HG03159 (cell line): ENCODE data around the gene NACAD.
"Not testable (repeated sequence)": the region's sequence is repeated elsewhere in the genome, so short reads cannot be mapped to it uniquely, and the experiment has no call there.

Experiments used
- ATAC-seq: cut with Tn5 transposase; IDR thresholded peaks from one replicate; pipeline ENCODE4 v1.9.1; 2021; ENCODE audit warnings: mild to moderate bottlenecking, moderate library complexity; ENCODE audit not compliant: unreplicated experiment

Gene NACAD

DNA sequence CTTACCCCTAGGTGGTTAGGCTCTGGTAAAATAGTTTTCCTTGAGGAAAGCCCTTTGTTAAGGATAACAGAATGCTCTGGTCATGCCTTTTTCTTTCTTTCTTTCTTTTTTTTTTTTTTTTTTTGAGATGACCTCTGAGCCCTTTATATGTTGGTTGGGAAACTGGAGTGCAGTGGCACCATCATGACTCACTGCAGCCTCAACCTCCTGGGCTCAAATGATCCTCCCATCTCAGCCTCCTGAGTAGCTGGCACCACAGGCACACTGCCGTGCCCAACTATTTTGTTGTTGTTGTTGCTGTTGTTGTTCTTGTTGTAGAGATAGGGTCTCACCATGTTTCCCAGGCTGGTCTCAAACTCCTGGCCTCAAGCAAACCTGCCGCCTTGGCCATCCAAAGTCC is 27.4 kb downstream of the NACAD start:
- ATAC-seq, result no peak

- no peak for ATAC-seq
Observed at GRCh38 chr7:45060295-45060694, 28.5 kb downstream of the NACAD start.

GRCh38 chr7:45057878-45058277 is 30.9 kb downstream of the NACAD start:
- ATAC-seq, result no peak

DNA sequence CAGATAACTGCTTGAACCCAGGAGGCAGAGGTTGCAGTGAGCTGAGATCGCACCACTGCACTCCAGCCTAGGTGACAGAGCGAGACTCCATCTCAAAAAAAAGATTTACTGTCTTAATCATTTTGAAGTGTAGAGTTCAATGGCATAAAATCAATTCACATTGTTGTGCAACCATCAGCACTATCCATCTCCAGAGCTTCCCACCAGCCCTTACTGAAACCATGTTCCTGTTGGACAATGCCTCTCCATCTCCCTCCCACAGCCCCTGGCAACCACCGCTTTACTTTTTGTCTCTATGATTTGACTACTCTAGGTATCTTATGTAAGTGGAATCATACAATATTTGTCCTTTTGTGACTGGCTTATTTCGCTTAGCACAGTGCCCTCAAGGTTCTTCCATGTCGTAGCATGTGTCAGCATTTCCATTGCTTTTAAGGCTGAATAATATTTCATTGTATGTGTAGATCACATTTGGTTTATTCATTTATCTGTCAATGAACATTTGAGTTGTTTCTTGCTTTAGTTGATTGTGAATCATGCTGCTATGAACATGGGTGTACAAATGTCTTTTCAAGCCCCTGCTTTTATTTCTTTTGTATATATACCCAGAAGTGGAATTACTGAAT is 33.1 kb downstream of the NACAD start:
- ATAC-seq, result no peak

GRCh38 chr7:45055016-45055415 is 33.8 kb downstream of the NACAD start:
- ATAC-seq, result no peak

GRCh38 chr7:45054442-45054841 is 34.3 kb downstream of the NACAD start:
- ATAC-seq, result no peak

DNA sequence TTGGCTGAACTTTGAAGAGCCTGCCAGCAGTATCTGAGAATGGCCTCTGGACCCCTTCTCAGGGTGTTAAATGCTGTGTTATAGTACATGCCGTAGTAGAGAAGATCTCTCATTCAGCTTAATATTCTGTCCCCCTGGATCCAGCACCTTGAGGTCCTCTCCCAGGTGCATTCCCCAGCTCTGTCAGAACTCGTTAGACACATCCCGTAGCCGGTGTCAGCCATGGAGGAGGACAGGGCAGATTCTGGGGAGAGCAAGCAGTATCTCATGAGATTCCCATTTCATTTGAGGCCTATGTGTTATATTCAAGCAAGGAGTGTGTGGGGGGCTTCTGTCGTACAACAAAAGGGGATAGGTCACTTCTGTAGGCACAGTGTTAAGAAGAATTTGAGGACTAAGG is 34.8 kb downstream of the NACAD start:
- no peak for ATAC-seq

DNA sequence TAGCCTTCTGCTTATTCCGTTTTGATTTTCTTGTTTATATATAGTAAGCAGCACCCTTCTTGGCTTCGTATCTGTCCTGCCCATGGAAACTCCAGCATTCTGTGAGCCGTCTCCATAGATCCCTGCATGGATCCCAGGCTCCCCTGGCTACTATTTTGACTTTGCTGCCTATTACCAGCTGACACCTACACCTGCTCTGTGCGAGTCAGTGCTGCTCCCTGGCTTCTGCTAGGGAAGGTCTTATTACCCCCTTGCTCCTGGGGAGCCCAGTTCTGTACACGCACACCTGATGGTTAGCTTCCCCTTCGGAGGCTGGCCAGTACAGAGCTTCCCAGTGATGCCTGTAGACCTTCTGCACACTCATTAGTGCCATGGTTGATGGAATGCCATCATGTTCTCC is 35.4 kb downstream of the NACAD start:
- no peak for ATAC-seq

GRCh38 chr7:45052011-45052410 is 36.8 kb downstream of the NACAD start:
- no peak for ATAC-seq

DNA sequence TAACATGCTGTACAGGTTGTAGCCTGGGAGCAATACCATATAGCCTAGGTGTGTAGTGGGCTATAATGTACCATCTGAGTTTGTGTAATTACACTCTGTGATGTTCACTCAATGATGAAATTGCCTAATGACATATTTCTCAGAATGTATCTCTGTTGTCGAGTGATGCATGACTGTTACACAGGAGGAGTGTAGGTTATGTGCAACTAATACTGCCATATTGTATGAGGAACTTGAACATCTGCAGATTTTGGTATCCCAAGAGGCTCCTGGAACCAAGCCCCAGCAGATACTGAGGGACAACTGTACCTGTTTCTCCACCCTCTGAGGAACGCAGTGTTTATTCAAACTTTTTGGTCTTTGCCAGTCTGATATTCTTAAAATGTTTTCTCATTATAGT is 38.6 kb downstream of the NACAD start:
- no peak for ATAC-seq

DNA sequence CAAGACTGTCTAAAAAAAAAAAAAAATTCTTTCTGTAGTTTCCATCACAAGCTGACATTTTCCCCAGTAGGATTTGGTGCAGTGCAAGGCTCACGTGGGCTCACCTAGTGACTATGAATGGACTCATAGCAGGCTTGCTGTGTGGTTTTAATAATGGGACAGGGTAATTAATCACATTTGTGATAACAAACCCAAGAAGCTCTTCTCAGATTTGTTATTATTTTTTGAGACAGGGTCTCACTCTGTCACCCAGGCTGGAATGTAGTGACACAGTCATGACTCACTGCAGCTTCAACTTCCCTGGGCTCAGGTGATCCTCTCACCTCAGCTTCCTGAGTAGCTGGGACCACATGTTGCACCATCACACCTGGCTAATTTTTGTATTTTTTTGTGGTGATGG is 40.0 kb downstream of the NACAD start:
- no peak for ATAC-seq

DNA sequence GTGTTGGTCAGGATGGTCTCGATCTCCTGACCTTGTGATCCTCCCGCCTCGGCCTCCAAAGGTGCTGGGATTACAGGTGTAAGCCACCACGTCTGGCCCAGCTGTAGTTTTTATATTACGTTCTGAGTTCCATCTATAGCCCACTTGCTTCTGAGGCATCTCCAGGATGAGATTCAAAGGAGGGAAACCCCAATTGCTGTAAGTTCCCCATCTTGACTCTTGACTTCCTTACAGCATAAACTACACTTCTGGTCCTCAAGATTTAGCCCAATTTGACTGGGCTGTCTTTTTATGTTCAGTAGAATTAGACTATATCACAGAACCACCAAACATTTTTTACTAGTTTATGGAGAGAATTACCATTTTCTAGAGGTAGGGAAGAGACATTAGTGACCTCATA is 44.4 kb downstream of the NACAD start:
- no peak for ATAC-seq

- ATAC-seq, result no peak
Observed at GRCh38 chr7:45039106-45039505, 49.7 kb downstream of the NACAD start.

DNA sequence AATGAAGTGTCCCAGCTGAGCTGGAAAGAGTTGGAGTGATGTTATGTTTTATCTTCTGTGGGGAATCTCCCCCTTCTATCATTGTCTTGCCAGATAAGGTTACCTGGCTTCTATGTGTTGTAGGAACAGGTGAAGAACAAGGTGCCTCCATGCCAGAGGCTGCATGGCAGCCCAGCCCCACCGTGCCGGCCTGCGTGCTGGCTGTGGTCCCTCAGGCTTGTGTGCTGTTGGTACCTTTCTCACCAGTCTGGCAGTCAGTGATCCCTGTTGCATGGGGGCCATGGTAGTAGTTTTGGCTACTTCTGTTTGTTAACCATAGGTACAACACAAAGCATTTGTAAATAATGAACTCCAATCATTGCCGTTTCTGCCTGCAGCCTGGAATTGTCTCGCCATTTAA is 50.9 kb downstream of the NACAD start:
- no peak for ATAC-seq

DNA sequence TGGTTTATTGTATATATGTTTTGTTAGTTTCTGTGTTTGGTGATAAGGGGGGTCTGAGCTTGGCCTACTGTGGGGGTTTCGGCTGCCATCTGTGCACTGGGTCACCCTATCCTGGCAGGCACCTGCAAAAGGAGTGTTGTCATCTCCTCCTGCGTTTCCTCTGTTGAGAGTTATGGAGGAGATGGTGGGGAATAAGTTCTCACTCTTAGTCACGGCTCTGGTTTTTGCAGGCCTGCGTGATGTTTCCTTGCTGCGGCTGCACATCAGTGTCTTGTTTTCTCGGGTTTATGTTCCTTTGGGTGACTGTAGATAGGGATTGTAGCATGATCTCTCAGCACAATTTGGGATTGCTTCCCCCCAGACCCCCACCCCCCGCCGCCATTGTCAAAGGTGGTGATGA is 52.0 kb downstream of the NACAD start:
- ATAC-seq, result no peak

DNA sequence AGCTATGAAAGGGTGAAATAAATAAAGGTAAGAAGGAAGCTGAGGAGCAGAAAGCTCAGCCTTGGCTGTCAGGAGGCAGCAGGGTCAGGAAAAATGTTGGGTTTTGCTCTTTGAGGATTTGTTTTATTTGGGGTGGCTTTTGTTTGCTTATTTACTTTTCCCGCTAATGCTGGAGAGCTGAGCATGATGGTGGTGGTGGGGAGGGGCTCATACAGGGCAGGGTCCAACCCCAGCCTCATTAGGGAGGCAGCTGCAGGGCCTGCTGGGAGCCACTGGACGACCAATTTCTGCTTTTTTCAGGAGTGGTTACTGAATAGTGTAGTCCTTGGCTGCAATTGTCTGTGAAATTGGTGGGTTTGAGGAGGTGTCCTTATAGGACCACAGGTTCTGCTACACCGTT is 52.5 kb downstream of the NACAD start:
- ATAC-seq, result no peak

DNA sequence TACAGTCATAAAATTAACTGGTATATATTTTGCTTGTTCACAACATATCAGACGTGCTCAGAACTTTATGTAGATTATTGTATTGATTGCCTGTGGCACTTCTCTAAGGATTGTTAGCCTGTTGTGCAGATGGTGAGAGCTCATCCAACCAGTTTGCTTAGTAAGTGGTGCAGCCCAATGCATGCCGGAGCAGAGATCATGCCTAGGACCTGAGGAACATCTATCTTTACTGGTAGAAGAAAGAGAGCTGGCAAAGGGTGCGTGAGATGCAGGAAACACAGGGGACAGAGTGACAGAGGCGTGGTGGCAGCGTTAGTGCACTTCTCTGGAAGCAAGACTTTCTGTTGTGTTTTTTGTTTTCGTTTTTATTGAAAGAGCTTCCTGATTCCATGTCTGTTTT is 52.9 kb downstream of the NACAD start:
- no peak for ATAC-seq

DNA sequence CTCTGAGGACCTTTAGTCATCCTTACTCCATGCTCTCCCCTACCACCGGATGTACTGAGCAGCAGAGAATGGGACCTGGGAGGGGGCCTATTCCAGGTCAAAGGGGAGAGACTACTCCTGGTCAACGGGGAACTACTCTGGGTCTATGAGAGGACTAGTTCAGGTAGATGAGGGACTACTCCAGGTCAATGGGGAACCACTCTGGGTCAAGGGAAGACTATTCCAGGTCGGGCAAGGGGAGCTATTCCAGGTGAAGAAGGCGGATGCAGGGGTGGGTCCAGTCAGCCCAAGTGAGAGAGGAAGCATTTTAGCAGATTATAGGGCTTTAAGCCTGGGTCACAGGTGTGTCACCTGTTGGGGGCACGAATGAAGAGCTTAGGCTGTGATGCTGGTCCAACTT is 53.4 kb downstream of the NACAD start:
- no peak for ATAC-seq

DNA sequence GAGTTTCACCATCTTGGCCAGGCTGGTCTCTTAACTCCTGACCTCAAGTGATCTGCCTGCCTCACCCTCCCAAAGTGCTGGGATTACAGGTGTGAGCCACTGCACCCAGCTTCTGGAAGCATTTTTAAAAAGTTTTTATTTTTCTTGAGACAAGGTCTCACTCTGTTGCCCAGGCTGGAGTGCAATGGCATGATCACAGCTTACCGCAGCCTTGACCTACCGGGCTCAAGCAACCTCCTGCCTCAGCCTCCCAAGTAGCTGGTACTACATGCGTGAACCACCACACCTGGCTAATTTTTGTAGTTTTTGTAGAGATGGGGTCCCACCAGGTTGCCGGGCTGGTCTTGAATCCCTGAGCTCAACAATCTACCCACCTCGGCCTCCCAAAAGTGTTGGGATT is 54.1 kb downstream of the NACAD start:
- ATAC-seq, result not testable (repeated sequence)

DNA sequence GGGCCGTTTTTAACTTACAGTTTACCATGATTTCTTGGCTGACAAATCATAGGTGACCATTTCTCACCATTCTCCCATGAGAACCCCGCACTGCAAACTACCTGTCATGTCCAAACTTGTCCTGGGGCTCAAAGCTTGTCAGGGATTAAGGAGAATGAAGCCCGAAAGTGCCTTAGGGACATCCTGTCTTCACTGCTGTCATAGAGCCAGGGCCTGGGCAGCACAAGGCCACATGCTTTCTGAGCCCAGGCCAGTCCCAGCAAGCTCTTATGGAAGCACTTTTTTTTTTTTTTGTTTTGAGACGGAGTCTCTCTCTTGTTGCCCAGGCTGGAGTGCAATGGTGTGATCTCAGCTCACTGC is 54.9 kb downstream of the NACAD start:
- ATAC-seq, result no peak

- no peak for ATAC-seq
Observed at GRCh38 chr7:45033261-45033930, 55.4 kb downstream of the NACAD start.

GRCh38 chr7:45032421-45032820 is 56.3 kb downstream of the NACAD start:
- no peak for ATAC-seq

DNA sequence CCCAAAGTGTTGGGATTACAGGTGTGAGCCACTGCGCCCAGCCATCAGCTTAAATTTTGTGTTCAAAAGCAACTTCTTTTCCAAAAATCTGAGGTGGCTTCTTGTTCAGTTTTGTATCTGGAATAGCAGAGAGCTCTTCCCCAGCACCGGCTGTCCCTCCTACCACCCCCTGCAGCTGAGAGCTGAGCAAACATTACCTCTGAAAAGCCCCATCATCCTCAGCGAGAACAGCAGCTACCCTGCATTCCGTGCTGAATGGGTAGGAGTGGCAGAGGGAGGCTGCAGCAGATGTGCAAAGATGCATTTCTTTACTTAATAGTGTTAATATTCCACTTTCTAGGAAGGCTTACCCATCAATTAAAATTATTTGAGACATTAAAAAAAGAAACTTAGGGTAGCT is 56.9 kb downstream of the NACAD start:
- ATAC-seq, result no peak
